Measurements from ENCODE around the gene CCDC73. TPM values are rescaled to one million over a fixed set of nuclear protein-coding genes. Genes with fewer than 3 reads are reported as not detected.

The CCDC73 gene
- total and polyA plus RNA-seq, 7 donors, result not detected

- WGBS, 2 donors, result 13 to 19% methylated on average over 13 of the region's 13 CpGs
- peaks cover 0 to 4% (median 2%) of the 10 kb centered on the region in 4 donors for H3K4me1 ChIP-seq
- no peaks in the 10 kb centered on the region for H3K36me3 ChIP-seq
- H3K9me3 ChIP-seq, result no peaks in the 10 kb centered on the region
- H3K27ac ChIP-seq, result no peak overlapping the region
- TF ChIP-seq, protein P1, sequence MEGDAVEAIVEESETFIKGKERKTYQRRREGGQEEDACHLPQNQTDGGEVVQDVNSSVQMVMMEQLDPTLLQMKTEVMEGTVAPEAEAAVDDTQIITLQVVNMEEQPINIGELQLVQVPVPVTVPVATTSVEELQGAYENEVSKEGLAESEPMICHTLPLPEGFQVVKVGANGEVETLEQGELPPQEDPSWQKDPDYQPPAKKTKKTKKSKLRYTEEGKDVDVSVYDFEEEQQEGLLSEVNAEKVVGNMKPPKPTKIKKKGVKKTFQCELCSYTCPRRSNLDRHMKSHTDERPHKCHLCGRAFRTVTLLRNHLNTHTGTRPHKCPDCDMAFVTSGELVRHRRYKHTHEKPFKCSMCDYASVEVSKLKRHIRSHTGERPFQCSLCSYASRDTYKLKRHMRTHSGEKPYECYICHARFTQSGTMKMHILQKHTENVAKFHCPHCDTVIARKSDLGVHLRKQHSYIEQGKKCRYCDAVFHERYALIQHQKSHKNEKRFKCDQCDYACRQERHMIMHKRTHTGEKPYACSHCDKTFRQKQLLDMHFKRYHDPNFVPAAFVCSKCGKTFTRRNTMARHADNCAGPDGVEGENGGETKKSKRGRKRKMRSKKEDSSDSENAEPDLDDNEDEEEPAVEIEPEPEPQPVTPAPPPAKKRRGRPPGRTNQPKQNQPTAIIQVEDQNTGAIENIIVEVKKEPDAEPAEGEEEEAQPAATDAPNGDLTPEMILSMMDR (IDR thresholded peaks at IDR 0.05), result peak; percentile 31 to 73 (median 58)
- no peak for TF ChIP-seq POLR2A (IDR thresholded peaks at IDR 0.05)
- DNase-seq, result no peak
- peak overlapping the region in 2 of 4 donors; percentile 3 to 20 for H3K4me3 ChIP-seq
- H3K27me3 ChIP-seq, result no peaks in the 10 kb centered on the region
- intact Hi-C loops (cut with DNase I), result loop anchor here (2.0 kb wide), 2 partner anchors 100 to 470 kb away; partner anchors contain the start of gene QSER1
Observed at GRCh38 chr11:32792948-32793475, 1.4 kb downstream of the CCDC73 start.

- WGBS, 2 donors, result 26 to 40% methylated on average over 6 of the region's 6 CpGs
- H3K4me1 ChIP-seq, result peaks cover 0 to 4% (median 2%) of the 10 kb centered on the region in 4 donors
- TF ChIP-seq POLR2AphosphoS5 (IDR thresholded peaks at IDR 0.05) (no peak), EP300 (IDR thresholded peaks at IDR 0.05) (no peak), POLR2A (IDR thresholded peaks at IDR 0.05) (no peak)
- TF ChIP-seq, protein P1 (IDR thresholded peaks at IDR 0.05), result no peak
Observed at GRCh38 chr11:32792111-32792947, 2.1 kb downstream of the CCDC73 start.

GRCh38 chr11:32790916-32791315, 3.5 kb downstream of the CCDC73 start:
- H3K4me3 ChIP-seq, result no peak overlapping the region
- no peak for TF ChIP-seq EP300 (IDR thresholded peaks at IDR 0.05)
- TF ChIP-seq POLR2AphosphoS5 (IDR thresholded peaks at IDR 0.05), result no peak
- no peak for DNase-seq
- no peak overlapping the region for H3K27ac ChIP-seq
- no peaks in the 10 kb centered on the region for H3K36me3 ChIP-seq
- peaks cover 0 to 4% (median 2%) of the 10 kb centered on the region in 4 donors for H3K4me1 ChIP-seq
- 43 to 63% methylated on average over 1 of the region's 1 CpG for WGBS, 2 donors
- no peaks in the 10 kb centered on the region for H3K27me3 ChIP-seq
- intact Hi-C loops (cut with DNase I), result no loop called here
- H3K9me3 ChIP-seq, result no peaks in the 10 kb centered on the region

More at GRCh38 chr11:32792111-32792947, 2.1 kb downstream of the CCDC73 start:
- no peak overlapping the region for H3K27ac ChIP-seq
- intact Hi-C loops (cut with DNase I), result loop anchor here (2.0 kb wide), 2 partner anchors 100 to 470 kb away; partner anchors contain the start of gene QSER1
- DNase-seq, result no peak
- peak overlapping the region in 2 of 4 donors; percentile 3 to 20 for H3K4me3 ChIP-seq
- no peaks in the 10 kb centered on the region for H3K9me3 ChIP-seq
- no peaks in the 10 kb centered on the region for H3K27me3 ChIP-seq
- no peaks in the 10 kb centered on the region for H3K36me3 ChIP-seq

DNA sequence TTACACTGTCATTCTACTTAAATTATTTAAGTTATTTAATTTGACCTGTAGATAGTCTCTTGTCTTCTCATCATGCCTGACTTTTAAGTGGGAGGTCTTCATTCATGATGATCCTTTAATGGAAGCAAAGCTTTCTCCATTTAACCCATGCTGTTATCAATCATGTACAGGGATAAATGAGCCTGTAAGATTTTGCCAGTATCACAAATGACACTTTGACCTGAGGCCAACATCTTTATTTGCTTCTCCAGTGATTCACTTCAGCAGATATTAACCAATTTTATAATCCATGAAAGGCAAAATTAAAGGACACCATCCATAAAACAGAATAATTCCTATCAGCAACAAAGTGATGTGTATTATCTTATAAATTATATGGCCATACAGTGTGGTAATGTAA, 7.7 kb downstream of the CCDC73 start:
- Histone ChIP-seq H3K4me3 (no peak overlapping the region), H3K9me3 (no peaks in the 10 kb centered on the region), H3K36me3 (no peaks in the 10 kb centered on the region), H3K27ac (no peak overlapping the region), H3K27me3 (no peaks in the 10 kb centered on the region), H3K4me1 (no peaks in the 10 kb centered on the region)
- intact Hi-C loops (cut with DNase I), result no loop called here
- DNase-seq, result no peak
- no peak for TF ChIP-seq POLR2AphosphoS5 (IDR thresholded peaks at IDR 0.05)
- TF ChIP-seq, protein P1 (IDR thresholded peaks at IDR 0.05), result no peak
- TF ChIP-seq EP300 (IDR thresholded peaks at IDR 0.05), result no peak
- no peak for TF ChIP-seq POLR2A (IDR thresholded peaks at IDR 0.05)

- H3K4me3 ChIP-seq, result no peak overlapping the region
- H3K4me1 ChIP-seq, result no peaks in the 10 kb centered on the region
- H3K27ac ChIP-seq, result no peak overlapping the region
- no peaks in the 10 kb centered on the region for H3K27me3 ChIP-seq
- intact Hi-C loops (cut with DNase I), result no loop called here
- no peak for DNase-seq
- 91% methylated on average over 3 of the region's 3 CpGs for WGBS, 2 donors
- TF ChIP-seq POLR2A (IDR thresholded peaks at IDR 0.05), result no peak
- no peak for TF ChIP-seq POLR2AphosphoS5 (IDR thresholded peaks at IDR 0.05)
- TF ChIP-seq, protein P1 (IDR thresholded peaks at IDR 0.05), result no peak
- TF ChIP-seq EP300 (IDR thresholded peaks at IDR 0.05), result no peak
- H3K9me3 ChIP-seq, result no peaks in the 10 kb centered on the region
- no peaks in the 10 kb centered on the region for H3K36me3 ChIP-seq
Observed at GRCh38 chr11:32785262-32785661, 9.2 kb downstream of the CCDC73 start.
